Ecto neural progenitor cell (in vitro differentiated cells): Measurements from ENCODE around the gene GIMAP5.
A peak's percentile ranks its signal among the peaks of the same experiment; 100 is the strongest.

Experiments
- DNase-seq: peaks from one replicate; pipeline ENCODE4 v3.0.0-alpha.2; 2018; ENCODE audit warnings: low spot score

The GIMAP5 gene

DNA sequence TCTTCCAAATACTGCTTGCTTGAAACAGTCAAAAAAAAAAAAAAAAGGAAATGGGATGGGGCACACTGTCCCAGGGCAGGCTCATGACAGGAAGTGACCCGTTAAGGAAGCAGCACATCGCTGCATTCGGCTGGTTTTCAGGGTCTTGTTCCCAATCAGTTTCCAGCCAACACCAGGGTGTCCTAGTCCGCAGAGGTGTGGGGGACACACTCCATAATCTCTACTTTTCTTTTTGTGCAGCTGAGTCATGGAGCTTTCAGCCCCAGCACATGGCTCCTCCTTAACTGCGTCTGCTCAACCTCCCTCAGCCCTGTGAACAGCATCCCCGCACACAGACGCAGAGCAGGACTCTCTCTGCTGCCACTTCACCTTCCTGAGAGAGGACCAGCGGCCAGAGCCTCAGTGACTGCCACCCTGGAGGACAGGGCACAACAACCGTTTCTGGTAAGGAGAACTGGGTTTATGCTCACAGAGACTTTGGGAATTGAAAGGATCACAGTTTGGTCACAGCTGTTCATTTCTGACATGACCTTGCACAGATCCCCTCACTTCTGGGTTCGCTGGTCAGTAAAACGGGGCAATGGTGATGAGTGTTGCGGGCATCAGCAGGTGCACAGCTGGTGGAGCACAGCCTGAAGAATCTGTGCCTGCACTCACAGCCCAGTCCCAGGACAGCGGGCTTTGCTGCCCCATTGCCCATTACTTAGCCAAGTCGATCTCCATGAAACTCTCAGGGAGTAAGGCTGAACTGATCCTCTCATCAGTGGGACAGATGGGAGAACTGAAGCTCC is at the start of gene GIMAP5:
GIMAP5 (plus strand) TSS at position 154 of the 791 bp plus-strand sequence. CDS start 3,467 bp downstream, outside the sequence.
- peak; percentile 43 for DNase-seq

- DNase-seq: no peak
Observed at GRCh38 chr7:150688630-150689029, 48.6 kb upstream of the GIMAP5 start.

GRCh38 chr7:150695654-150696053 is 41.6 kb upstream of the GIMAP5 start:
- no peak for DNase-seq

- no peak for DNase-seq
Observed at GRCh38 chr7:150703209-150703608, 34.0 kb upstream of the GIMAP5 start.

GRCh38 chr7:150715293-150715692 is 21.9 kb upstream of the GIMAP5 start:
- DNase-seq: no peak

DNA sequence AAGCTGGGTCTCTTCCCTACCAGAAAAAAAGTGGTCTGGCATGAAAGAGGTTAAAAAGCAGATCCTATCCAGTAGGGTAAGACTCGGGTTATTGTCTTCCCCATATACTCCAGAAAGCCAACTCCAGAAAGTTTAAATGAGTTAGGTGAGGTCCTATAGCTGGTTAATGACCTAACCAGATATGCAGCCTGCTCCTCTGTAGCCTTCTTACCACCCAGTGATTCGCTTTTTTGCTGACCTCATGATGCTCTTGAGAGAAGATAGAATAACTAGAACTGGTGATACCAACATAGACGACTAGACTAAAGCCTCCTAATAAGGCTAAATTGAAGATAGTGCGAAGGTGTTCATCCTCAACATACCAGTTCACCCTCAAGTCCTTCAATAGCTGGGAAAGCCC is 21.5 kb upstream of the GIMAP5 start:
- DNase-seq: no peak

- DNase-seq: no peak
Observed at GRCh38 chr7:150716368-150716767, 20.9 kb upstream of the GIMAP5 start, which contains the start of gene GIMAP1. Gene GIMAP1, plus strand, starts transcription at chr7:150716613. Its CDS starts 2,435 bp downstream, at chr7:150719048.

DNA sequence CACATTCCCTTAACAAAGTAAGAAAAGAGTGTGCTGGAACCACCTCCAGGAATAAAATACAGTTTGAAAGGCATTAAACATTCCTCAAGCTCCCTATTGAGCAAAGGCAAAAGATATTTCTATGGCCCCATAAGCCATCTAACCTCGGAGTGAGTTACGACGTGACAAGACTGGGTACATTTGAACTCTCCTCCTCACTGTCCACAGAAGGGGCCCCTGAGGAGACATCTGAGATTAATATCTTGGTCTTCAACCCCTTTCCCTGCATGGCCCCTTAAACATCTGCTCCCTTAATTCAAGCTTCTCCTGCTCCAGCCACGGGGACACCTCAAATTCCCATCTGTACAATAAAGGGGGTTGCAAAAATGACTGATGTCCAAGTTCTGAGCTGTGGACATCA is 20.3 kb upstream of the GIMAP5 start:
- DNase-seq: no peak

GRCh38 chr7:150717814-150718420 is 19.3 kb upstream of the GIMAP5 start:
- no peak for DNase-seq

DNA sequence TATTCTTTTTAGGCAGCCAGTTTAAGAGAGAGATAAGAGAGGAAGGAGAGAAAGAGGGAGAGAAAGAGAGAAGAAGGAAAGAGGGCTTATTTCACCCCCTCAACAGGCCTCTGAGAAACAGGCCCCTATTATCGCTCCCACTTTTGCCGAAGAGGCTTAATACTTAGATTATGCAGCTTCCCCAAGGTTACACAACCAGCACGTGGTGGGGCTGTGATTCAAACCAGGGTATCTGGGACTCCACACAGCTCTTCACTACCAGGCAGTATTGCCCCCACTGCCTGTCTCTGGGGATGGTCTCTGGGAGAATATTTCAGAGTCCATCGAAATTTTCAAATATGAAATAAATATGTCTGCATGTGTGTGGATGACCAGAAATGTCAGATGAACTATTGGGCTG is 17.8 kb upstream of the GIMAP5 start:
- no peak for DNase-seq

DNA sequence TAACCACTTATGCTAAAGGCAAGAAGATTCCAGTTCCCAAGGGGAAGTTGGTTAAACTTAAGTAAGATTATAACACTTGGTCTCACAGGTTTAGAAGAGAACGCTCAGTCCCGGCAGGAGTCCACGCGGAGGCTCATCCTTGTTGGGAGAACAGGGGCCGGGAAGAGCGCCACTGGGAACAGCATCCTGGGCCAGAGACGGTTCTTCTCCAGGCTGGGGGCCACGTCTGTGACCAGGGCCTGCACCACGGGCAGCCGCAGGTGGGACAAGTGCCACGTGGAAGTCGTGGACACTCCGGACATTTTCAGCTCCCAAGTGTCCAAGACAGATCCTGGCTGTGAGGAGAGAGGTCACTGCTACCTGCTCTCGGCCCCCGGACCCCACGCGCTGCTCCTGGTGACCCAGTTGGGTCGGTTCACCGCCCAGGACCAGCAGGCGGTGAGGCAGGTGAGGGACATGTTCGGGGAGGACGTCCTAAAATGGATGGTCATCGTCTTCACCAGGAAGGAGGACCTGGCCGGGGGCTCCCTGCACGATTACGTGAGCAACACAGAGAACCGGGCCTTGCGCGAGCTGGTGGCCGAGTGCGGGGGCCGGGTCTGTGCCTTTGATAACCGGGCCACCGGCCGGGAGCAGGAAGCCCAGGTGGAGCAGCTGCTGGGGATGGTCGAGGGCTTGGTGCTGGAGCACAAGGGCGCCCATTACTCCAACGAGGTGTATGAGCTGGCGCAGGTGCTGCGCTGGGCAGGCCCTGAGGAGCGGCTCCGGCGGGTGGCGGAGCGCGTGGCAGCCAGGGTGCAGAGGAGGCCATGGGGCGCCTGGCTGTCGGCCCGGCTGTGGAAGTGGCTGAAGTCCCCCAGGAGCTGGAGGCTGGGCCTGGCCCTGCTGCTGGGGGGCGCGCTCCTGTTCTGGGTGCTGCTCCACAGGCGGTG is 17.0 kb upstream of the GIMAP5 start:
- peak; percentile 32 for DNase-seq

DNA sequence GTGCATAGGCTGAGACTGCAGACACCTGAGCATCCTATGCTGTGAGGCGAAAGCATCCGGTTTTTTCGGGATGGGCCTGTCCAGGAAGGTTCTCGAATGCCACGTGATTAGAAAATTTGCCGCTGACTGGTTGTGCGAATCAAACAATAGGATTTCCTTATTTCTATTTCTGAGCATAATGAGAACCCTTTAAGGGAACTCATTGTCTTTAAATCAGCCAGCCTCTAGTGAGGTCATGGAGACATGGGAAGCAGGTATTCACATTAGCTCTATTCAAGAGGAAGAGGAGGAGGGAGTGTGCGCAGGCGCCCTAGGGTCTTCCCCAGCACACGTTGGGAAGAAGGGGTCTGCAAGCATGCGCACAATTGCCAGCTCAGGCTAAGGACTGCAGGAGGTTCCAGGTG is 15.2 kb upstream of the GIMAP5 start:
- no peak for DNase-seq

- DNase-seq: peak; percentile 32
Observed at GRCh38 chr7:150722431-150722931, 14.7 kb upstream of the GIMAP5 start.

GRCh38 chr7:150723467-150723866 is 13.8 kb upstream of the GIMAP5 start:
- DNase-seq: no peak

- DNase-seq: no peak
Observed at GRCh38 chr7:150727381-150727780, 9.8 kb upstream of the GIMAP5 start.

GRCh38 chr7:150728011-150728410 is 9.2 kb upstream of the GIMAP5 start:
- DNase-seq: no peak

DNA sequence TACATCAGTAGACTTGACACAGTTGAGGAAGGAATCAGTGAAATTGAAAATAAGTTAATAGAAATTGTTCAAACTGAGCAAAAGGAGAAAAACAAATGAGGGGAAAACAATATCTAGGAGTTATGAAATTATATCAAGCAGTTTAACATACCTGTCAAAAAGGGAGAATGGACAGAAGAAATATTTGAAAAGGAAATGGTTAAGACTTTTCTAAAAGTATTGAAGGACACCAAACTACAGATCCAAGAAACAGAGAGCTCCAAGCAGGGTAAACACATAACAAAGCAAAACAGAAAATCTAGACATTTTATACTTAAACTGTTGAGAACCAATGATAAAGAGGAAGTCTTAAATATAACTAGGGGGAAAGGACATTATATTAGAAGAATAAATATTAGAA is 8.6 kb upstream of the GIMAP5 start:
- DNase-seq: no peak

DNA sequence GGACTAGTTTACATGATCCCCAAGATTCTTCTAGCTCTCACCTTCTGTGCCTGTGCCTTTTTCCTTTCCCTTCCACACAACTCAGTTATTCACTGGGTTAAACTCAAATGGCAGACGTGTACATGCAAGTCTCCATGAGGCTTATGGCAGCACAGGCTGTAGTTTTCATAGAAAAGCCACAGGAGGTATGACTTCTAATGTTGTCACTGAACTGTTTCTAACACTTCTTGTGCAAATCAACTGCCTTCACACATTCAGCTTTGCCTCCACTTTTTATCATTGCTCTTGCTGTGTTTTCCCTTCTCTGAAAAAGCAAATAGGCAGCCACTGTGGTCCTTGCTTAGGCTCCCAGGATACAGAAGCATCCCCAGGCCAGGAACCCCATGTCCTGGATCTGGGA is 5.3 kb upstream of the GIMAP5 start:
- peak; percentile 17 for DNase-seq

DNA sequence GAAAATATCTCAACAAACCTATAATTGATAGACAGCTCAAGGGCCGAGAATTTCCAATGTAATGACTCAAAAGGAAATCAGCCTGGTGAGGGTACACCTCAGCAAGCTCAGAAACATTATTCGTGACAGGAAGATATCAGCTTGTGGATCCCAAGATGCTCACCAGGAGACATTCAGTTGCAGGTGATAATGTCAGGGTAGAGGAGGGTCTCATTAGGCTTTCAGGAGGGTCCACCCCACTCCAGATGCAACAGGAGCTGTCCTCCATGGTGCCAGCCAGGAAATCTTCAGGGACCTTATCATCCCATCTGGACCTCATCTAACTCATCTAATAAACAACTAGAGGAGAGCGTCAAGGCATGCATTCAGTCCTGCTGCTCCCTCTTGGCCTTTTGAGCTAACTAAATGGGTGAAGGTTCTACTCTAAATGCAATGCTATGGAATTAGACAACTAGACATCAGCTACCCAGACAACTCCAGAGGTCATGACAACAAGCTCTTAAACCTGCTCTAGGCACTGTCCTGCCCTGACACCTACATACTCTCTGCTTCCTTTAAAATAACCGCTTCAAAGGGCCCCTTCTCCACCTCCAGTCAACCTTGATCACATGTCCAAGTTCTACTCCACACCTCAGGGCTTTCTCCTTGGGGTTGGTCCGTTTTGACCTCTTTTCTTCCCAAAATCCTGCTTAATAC is 4.3 kb upstream of the GIMAP5 start:
- peak; percentile 9 for DNase-seq

DNA sequence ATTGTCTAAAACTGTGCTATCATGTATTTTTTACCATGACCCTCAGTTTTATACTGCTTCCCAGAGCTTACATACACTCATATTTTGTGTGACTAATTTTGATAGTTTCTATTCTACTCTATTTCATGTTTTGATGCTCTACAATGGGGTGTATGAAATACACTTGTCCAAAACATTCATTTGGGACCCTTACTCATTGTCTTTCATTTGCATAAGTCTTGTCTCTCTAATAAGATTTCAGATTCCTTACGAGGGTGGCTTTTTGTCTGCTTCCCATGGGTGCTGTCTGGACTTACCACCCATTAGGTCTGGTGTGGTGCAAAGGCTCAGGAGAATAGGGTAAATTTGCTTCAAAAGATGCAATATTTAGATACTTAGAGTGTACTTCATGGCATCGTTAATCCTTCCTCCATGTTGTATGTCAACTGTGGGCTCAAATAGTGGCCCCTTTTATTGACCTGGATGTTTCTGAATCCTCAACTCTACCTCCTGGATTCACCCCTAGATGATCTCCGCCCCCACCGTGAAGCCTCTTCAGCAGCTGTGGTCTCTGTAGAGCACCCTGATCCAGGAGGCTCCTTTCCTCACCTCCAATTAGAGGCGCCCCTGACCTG is 3.6 kb upstream of the GIMAP5 start:
- peak; percentile 13 for DNase-seq

- no peak for DNase-seq
Observed at GRCh38 chr7:150734254-150734653, 3.0 kb upstream of the GIMAP5 start.
